A172 (cell line): ENCODE results near the gene BRIX1. TPM values are rescaled to one million over a fixed set of nuclear protein-coding genes. Genes with fewer than 3 reads are reported as not detected.
"Not testable (repeated sequence)": the region's sequence is repeated elsewhere in the genome, so short reads cannot be mapped to it uniquely, and the experiment has no call there.

Experiments
- DNase-seq: peaks from one replicate; pipeline ENCODE4 v3.0.0-alpha.2; 2015; ENCODE audit warnings: low spot score
- total RNA-seq: library from RNA; depleted of rRNA; stranded (reverse); fragments of >200 nt; shearing (Covaris generic); gene quantifications from 2 replicates; pipeline ENCODE4 v1.2.3, GENCODE V29; 2014

Gene BRIX1
- total RNA-seq, 1 experiment from 2014 or later = 128 TPM

DNA sequence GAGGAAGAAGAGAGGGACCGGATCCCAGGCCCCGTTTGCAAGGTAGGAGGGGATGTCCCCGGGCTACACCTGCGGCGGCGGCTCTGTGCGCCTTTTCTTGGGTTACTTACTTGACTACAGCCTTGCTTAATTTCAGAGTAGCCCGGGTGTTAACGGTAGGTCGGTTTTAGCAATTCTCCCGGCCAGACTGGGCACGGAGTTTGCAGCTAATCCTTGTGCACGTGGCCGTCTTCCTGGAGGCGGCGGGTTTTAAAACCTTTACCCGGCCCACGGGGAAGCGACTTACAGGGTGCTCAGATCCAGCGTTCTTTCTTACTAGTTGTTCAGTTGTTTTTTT is 313 bp downstream of the BRIX1 start:
- DNase-seq = no peak

DNA sequence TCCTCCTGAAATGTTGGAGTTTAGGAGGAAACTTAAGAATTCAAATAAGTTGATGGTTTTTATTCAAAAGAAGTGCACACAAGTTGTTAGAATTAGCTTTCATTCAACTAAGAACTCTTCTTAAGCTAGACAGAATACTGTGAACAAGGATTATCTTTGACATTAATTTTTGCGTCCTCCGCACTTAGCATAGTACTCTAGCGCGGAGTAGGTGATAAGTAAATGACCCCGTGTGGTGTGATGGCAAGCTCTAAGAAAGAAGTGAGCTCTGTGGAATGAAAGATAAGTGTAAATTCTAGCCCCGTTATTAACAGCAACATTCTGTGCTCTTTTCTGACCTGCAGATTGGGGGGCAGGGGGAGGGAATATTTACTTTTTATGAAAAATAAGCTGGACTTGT is 1.0 kb downstream of the BRIX1 start:
- DNase-seq = no peak

DNA sequence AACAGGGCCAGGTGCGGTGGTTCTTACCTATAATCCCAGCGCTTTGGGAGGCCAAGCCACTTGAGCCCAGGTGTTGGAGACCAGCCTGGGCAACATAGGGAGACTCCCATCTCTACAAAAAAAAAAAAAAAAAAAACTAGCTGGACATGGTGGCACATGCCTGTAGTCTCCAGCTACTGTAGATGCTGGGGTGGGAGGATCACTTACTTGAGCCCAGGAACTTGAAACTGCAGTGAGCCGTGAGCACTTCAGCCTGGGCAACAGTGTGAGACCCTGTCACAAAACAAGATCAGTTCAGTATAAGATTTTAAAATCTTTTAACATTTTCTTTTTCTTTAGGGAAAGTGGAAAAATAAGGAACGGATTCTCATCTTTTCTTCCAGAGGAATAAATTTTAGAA is 2.5 kb downstream of the BRIX1 start:
- DNase-seq = no peak

DNA sequence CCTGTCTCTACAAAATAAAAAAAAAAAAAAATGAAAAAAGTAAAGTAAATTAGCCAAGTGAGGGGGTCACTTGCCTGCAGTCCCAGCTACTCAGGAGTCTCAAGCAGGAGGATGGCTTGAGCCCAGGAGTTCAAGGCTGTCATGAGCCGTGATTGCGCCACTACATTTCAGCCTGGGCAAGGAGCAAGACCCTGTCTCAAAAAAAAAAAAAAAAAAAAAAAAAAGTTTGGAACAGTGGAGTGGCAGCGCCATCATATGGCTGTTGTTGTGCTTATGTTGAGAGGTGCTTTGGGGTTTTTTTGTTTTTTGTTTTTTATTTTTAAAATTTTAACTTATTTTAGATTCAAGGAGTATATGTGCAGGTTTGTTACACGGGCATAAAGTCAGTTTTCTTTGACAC is 3.6 kb downstream of the BRIX1 start:
- DNase-seq = no peak

DNA sequence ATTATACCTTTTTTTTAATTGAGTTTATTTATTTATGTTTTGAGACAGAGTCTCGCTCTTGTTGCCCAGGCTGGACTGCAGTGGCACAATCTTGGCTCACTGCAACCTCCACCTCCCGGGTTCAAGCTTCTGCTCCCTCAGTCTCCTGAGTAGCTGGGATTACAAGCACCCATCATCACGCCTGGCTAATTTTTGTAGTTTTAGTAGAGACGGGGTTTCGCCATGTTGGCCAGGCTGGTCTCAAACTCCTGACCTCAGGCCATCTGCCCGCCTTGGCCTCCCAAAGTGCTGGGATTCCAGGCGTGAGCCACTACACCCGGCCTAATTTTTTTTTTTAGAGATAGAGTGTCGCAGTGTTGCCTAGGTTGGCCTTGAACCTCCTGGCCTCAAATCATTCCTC is 7.7 kb downstream of the BRIX1 start:
- not testable (repeated sequence) for DNase-seq

DNA sequence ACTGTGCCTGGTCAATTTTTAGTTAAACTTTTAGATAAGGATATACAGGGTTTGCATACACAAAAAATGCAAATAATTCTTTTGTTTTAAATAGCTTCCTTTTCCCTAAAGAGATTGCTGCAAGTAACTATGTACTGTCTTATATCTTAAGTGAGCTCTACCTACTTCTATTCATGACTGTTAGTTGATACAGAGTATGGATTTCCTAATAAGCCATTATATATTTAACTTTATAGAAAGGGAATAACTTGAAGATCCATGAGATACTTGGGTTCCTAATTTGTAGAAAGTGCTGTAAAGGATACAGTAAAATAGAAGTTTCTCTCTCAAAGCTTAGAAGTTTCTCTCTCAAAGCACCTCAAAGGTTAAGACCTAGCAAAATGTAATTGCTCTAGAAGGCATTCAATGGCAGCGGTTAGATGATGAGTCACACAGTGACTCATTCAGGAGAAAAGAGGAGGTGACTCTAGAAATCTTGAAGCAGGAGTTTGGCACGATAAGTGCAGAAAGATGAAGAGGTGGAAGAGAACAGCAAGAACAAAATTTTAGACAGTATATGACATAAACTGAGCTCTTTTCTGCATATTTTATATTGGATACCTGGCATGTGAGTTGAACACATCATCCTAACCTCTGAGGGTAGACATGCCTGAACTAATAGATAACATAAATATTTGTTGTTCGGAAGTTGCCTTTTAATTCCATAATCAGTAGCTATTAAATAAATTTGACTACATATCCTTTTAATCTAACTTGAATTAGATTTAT is 8.4 kb downstream of the BRIX1 start:
- DNase-seq = peak; percentile 94

DNA sequence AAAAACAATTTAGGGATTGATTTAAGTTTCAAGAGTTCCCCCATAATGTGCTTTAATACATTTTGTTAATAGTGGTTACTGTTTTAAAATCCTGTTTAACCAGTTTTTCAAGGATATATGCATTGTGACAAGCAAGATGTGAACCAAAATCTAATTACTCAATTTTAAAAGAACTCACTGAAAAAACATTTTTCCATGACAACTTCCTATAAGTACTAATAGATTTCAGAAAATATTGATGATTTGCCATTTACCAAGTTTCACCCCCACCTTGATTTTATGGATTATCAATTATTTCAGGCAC is 8.9 kb downstream of the BRIX1 start:
- no peak for DNase-seq

DNA sequence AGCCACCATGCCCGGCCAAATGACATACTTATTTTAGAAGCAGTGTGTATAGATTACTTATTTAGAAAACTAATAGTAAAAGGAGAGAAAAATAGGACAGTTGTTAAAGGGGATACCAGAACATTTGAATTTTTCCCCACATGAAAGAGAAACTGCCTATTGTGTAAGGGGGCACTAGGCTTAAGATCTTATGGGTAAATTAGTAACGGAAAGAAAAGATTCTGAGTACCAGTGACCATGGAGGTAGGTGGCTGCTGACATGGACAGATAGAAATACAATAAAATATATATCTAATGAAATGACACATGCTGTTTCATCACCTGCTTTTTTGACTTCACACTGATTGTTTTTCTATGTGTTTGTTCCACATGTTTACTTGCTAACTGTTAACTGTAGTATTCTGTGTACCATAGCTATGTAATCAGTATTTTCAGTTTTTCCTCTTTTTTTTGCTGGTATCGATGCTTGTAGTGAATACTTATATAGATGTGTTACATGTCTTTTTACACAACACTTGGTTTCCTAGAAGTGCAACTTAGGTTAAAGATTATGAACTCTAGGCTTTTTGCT is 10.9 kb downstream of the BRIX1 start:
- DNase-seq = no peak

DNA sequence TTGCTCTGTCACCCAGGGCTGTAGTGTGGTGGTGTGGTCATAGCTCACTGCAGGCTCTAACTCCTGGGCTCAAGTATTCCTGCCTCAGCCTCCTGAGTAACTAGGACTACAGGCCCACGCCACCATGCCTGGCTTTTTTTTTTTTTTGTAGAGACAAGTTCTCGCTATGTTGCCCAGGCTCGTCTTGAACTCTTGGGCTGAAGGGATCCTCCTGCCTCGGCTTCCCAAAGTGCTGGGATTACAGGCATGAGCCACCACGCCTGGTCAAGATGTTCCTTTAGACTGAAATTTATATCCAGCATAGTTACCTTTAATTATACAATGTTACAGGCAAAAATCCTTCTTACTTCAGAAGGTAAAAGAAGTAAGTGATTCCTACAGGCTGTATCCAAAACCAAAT is 12.3 kb downstream of the BRIX1 start:
- no peak for DNase-seq

DNA sequence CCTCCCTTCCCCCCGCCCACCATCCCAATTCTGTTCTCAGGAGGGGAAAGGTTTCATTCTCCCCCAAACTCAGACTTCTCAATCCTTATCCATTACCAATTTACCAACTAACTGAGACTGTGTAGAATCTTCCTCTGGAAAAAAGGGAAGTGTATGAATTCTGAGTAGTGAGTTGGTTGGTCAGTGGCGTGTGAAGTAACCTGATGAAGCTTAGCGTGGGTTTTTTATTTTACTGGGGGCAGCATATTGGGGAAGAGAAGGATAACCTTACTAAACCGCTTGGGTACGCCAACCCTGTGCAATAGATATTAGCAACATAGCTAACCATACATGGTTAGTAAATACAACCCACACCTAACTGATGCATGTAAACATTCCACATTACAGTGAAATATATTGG is 12.8 kb downstream of the BRIX1 start:
- no peak for DNase-seq

DNA sequence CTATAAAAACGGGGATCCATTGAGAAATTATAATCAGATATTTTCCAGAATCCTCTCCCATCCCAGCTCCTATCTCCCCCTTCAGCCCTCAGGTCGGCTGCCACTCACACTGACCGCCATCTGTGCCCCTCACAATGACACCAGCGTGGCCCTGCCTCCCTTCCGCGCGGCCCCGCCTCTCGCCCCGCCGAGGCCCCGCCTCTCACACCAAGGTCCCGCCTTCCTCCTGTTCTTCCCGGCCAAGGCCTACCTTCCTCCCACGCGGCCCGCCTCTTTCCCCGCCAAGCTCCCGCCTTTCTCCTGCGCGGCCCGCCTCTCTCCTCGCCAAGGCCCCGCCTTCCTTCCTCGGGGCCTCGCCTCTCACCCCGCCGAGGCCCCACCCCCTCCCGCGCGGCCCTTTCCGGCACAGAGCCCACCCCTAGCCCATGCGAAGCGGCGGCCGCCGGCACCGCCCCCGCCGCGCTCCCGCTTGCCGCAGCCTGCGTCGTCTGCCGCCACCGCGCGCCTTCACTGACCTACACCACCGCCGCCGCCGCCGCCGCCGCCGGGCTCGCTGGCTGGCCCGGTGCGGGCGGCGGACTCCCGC is 13.7 kb downstream of the BRIX1 start, which contains the start of gene DNAJC21:
Gene DNAJC21 (plus strand): TSS at position 426 of the 586 bp plus-strand sequence. CDS start 261 bp downstream, outside the sequence.
- DNase-seq = peak; percentile 93

DNA sequence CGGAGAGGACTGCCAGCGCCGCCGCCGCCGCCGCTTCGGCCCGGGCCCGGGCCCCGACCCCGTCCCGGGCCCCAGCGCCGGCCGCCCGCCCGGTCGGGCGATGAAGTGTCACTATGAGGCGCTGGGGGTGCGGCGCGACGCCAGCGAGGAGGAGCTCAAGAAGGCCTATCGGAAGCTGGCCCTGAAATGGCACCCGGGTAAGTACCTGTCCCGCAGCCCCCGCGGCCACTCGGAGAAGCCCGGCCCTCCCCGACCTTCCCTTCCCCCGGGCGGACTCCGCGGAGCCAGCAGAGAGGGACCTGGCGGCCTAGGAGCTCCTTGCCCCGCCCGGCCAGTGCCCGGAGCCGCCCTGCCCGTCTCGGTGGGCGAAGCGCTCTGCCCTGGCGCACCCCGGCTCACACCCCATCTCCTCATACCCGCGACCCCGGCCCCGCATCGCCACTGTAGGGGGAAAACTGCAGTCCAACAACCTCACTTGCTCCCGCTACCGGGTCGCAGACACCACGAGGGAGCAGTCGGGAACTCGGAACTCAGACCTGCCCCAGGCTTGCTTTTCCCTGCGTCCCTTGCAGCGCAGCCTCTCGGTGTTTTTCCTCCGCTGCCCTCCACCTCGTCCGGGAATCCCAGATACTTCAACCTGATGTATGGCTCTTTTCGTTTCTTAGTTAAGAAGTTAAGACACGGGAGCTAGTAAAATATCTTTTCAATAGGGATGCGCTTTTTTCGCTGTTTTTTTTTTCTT is 14.4 kb downstream of the BRIX1 start:
- DNase-seq = peak; percentile 80

DNA sequence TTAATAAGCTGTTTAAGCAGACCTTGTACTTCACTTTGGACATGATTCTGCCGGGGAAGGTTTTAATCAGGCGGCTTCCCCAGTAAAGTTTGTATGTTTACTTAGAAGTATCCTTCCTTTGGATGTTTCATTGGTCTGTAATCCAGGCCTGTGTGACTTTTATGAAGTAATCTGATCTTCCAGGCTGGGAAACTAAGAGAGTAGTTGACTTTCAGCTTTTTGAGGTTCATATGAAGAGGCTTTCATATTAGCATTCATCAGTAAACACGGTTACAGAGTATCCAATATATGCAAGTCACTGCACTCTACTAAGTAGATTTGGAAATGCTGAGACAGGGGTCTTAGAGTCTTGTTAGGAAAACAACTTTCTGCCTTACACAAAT is 14.9 kb downstream of the BRIX1 start:
- no peak for DNase-seq

DNA sequence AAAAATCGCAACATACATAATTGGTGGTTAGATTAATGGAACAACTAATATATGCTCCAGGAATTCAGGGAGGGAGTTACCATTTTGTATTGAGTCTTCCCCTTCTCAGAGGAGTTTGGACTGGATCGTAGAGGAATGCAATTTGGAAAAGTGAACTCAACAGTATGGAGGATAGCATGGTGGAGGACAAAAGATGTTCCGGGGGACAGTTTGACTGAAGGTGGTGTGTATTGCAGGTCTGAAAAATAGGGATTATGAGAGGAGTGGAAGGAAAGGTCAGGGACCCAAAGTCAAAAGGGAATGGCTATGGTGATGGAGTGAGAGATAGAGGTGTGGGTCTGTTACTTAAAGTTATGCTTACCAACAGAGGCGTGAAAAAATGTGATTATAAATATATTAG is 15.4 kb downstream of the BRIX1 start:
- no peak for DNase-seq

DNA sequence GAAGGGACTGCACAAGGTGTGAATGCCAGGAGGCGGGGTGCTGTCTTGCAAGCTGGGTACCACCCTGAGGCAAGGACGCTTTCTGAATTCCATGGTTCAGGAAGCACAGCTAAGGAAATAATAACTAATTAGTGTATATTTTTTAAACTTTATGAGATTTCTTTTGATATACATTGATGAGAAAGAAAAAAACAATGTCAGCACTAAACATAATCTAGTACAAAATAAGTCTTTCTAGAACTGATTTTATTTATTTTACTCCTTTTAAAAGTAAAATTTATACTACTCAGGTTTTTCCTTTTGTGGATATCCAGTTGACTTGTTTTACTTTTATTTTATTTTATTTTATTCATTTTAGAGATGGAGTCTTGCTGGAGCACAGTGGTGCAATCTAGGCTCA is 17.4 kb downstream of the BRIX1 start:
- no peak for DNase-seq

DNA sequence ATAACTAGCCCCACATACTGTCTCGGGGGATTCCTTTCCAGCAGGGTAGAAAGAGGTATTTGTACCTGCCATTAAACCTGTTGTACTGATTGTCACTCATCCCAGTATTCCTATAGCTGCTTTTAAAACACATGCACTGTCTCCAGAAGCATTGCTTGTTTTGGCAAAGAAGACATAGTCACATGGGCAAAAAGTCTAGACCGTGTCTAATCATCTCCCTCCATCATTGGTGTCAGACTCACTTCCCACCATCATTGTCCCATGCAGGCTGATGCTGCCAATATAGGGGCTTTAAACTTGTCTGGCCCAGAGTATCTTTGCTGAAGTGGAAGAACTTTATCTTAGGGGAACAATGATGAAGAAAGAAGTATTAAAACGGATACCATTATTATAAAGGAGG is 26.4 kb downstream of the BRIX1 start:
- no peak for DNase-seq

DNA sequence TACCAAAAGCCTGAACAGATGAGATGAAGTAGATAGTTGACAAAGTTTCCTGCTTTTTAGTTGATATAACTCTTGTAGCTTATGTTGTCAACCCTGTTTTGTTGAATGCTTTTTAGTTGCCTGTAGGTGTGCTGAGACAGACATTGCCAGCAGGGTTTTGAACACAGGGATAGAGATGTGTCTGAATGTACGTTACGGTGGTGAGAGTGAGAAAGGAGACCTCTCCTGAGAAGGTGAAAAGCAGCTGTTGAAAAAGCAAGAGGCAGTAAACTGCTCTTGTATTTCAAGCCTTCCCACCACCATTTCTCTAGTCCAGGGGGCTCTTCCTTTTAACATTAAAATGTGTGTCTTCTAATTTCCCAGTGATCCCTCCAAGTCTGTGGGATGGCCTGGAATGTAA is 28.5 kb downstream of the BRIX1 start:
- DNase-seq = no peak

DNA sequence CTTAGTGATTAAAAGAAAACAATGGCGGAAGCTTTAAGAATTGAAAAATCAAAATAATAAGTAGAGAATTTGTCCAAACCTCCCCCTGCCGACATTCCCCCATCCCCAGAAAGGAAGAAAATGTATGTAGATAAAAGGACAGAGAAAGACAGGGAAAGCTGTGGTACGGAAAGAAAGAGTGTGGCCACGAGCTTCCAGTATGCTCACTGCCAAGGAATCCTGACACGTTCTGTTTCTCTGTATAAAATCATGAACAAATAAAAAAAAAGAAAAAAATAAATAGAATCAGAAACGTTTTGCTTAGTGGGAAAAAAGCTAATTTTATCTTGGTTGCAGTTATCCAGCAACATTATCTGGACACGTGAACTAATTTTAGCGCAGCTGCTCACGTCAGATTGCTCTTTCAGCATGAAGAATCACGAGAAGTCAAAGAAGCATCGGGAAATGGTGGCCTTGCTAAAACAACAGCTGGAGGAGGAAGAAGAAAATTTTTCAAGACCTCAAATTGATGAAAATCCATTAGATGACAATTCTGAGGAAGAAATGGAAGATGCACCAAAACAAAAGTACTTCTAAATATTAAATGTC is 29.0 kb downstream of the BRIX1 start:
- DNase-seq = no peak

DNA sequence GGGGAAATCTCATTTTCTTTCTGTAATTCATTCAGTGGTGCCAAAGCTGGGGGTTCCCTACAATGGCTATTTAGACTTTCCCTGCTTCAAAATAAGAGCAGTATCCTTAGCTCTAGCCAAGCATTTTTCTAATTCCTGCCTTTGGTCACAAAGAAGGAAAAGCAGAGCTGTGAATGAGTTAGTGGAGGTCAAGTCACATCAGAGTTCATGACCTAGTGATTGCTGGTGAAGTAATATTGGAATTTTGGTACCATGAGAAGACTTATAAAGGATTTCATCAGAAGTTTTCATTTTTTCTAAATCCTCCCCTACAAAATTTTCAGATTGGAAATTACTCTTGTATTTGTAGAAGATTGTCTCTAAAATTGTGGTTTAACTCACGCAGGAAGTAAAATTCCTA is 41.8 kb downstream of the BRIX1 start:
- no peak for DNase-seq

DNA sequence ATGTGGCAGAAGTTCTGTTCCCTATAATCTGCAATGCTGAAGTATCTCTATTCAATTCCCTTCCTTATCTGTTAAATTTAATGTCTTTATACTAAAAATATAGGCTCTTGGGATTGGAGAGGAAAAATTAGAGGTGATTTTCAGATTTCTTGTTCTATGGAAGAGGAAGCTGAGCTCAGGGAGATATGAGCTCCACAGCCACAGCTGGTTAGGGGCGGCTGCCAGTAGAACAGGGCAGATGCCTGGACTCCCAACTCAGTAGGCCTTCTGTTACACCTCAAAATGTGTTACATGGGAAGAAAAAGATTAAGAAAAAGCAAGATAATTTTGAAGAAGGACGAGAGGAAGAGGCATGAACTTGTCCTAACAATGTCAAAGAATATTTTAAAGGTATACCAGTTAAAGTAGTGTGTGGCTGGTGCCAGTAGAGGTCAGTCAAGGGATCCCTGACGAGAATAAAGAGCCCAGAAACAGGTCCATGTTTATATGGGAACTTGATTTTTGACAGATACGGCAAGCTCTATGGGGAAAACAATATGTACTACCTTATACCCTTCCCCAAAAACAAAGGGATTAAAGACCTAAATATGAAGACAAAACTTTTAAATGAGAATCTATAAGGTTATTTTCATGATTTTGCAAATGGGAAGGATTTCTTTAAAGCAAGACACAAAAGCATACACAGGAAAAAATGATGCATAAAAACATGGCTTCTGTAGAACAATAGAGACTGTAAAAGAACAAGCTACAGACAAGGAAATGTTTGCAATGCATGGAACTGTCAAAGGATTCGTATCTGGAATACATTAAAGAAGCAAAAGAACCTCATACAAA is 42.6 kb downstream of the BRIX1 start:
- DNase-seq = peak; percentile 35

DNA sequence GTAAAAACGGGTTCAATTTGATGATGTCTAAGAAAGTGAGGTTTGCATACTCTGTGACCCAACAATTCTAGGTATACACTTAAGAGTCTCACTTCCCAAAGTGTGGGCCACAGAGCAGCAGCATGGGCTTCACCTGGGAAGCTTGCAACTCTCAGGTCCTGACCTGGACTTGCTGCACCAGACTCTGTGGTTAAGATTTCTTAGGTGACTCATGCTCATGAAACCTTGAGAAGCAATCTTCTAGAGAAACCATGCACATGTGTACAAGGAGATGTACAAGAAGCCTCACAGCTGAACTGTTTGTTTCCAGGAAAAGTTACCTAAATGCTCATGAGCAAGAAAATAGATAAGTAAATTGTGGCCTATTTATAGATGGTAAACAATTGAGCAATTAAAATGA is 43.8 kb downstream of the BRIX1 start:
- DNase-seq = peak; percentile 51

DNA sequence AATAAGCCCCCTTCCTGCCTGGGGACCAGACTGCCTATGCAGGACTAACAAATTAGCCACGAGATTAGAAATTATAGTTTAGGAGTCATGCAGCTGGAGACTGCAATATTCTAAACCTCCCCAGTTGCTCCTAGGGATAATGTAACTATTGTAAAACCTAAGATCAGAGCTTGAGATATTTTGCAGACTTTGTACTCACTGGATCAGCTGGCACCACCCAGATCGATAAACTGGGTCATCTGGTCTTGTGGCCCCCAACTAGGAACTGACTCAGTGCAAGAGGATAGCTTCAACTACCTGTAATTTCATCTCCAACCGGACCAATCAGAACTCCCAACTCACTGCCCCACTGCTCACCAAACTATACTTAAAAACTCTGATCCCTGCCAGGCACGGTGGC is 52.0 kb downstream of the BRIX1 start:
- no peak for DNase-seq
